OCI-LY1 (cell line): ENCODE measurements around the gene CACHD1.

ENCODE experiments used
- EZH2 ChIP-seq: fragments of 200-600 bp; sonication (generic), shearing (Covaris generic); IDR thresholded peaks from 2 replicates; pipeline ENCODE4 v1.8.0; 2017; ENCODE audit warnings: borderline replicate concordance, mixed run types, mild to moderate bottlenecking, antibody characterized with exemption, low read length, moderate library complexity, mixed read lengths
- TF ChIP-seq, protein P1 (sequence below): fragments of 200-600 bp; sonication (generic), shearing (Covaris generic); IDR thresholded peaks from 2 replicates; pipeline ENCODE4 v1.5.1; 2017; ENCODE audit warnings: mild to moderate bottlenecking, antibody characterized with exemption, low read length, moderate library complexity, mixed read lengths

DNA sequence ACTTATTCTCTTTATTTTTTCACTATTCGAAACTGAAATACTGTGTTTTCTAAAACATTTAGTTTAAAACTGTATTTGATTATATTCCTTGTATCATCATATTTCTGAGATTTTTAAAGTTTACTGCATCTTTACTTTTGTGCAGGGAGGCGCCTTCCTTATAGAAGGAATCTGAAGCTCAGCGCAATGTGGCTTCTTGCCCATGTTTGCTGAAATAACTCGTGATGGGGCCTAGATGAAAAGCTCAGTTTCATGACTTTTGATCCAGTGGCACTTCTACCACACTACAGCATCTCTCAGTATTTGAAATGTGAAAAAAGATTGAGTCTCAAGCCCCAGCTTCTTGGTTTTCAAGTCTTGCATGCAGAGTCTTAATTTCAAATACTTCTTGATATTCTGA, 28.4 kb downstream of the CACHD1 start:
- TF ChIP-seq, protein P1, sequence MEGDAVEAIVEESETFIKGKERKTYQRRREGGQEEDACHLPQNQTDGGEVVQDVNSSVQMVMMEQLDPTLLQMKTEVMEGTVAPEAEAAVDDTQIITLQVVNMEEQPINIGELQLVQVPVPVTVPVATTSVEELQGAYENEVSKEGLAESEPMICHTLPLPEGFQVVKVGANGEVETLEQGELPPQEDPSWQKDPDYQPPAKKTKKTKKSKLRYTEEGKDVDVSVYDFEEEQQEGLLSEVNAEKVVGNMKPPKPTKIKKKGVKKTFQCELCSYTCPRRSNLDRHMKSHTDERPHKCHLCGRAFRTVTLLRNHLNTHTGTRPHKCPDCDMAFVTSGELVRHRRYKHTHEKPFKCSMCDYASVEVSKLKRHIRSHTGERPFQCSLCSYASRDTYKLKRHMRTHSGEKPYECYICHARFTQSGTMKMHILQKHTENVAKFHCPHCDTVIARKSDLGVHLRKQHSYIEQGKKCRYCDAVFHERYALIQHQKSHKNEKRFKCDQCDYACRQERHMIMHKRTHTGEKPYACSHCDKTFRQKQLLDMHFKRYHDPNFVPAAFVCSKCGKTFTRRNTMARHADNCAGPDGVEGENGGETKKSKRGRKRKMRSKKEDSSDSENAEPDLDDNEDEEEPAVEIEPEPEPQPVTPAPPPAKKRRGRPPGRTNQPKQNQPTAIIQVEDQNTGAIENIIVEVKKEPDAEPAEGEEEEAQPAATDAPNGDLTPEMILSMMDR: no peak
- TF ChIP-seq EZH2: no peak
